ENCODE results near the gene SPRR5.
A peak's percentile ranks its signal among the peaks of the same experiment; 100 is the strongest.

Gene SPRR5

DNA sequence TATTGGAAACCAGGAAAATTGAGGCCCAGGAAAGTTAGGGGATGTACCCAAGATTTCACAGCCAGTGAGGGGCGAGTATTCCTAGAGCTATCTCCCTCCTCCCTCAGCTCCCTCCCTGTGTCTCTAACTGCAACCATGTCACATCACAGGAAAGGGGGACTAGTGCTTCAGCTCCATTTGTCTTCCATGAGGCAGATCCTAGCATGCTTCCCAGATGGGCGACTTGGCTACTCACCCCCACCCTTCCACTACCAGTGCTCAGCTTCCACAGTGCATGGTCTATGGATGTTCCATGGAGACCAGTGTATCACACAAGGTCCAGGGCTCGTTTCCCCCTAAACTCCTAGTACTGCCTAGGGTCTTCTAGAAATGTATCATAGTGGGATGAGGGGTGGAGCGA is 18.8 kb downstream of the SPRR5 start:
- no peak overlapping the region for H3K4me3 ChIP-seq (replicated peaks; ENCODE audit: low read depth, low read length)
- H3K27me3 ChIP-seq (replicated peaks; ENCODE audit: control insufficient read depth, insufficient read depth, low read length) = no peaks in the 10 kb centered on the region
- TF ChIP-seq, protein P1, sequence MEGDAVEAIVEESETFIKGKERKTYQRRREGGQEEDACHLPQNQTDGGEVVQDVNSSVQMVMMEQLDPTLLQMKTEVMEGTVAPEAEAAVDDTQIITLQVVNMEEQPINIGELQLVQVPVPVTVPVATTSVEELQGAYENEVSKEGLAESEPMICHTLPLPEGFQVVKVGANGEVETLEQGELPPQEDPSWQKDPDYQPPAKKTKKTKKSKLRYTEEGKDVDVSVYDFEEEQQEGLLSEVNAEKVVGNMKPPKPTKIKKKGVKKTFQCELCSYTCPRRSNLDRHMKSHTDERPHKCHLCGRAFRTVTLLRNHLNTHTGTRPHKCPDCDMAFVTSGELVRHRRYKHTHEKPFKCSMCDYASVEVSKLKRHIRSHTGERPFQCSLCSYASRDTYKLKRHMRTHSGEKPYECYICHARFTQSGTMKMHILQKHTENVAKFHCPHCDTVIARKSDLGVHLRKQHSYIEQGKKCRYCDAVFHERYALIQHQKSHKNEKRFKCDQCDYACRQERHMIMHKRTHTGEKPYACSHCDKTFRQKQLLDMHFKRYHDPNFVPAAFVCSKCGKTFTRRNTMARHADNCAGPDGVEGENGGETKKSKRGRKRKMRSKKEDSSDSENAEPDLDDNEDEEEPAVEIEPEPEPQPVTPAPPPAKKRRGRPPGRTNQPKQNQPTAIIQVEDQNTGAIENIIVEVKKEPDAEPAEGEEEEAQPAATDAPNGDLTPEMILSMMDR (IDR thresholded peaks at IDR 0.05; ENCODE audit: insufficient read depth, low read length, poor library complexity, severe bottlenecking) = no peak
- no peaks in the 10 kb centered on the region for H3K36me3 ChIP-seq (ENCODE audit: control insufficient read depth, insufficient read depth, low read length)
- DNase-seq (ENCODE audit: extremely low read depth, insufficient read length) = no peak

DNA sequence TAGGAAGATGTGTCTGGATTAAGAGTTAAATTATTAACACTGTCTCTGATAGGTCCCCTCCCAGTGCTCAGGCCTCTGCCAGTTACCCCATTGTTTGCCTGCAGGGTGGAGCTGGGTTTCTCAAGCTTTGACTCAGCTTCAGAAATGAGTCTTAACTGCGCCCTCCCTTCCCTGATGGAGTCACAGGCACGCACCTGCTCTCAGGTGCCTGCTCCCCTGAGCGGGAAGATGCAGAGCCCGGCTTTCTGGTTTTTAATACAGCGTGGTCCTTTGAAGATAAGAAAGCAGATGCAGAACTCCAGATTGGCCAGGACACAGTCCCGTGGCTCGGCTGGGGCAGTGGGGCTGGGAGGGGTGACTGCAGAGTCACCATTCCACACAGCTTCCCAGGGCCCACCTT is 20.2 kb downstream of the SPRR5 start:
- H3K27me3 ChIP-seq (replicated peaks; ENCODE audit: control insufficient read depth, insufficient read depth, low read length) = no peaks in the 10 kb centered on the region
- no peak overlapping the region for H3K4me3 ChIP-seq (replicated peaks; ENCODE audit: low read depth, low read length)
- peak; percentile 17 for DNase-seq (ENCODE audit: extremely low read depth, insufficient read length)
- TF ChIP-seq, protein P1 (IDR thresholded peaks at IDR 0.05; ENCODE audit: insufficient read depth, low read length, poor library complexity, severe bottlenecking) = no peak
- no peaks in the 10 kb centered on the region for H3K36me3 ChIP-seq (ENCODE audit: control insufficient read depth, insufficient read depth, low read length)

GRCh38 chr1:152968248-152968647 is 21.2 kb downstream of the SPRR5 start:
- peak; percentile 42 for DNase-seq (ENCODE audit: extremely low read depth, insufficient read length)
- no peak overlapping the region for H3K4me3 ChIP-seq (replicated peaks; ENCODE audit: low read depth, low read length)
- TF ChIP-seq, protein P1 (IDR thresholded peaks at IDR 0.05; ENCODE audit: insufficient read depth, low read length, poor library complexity, severe bottlenecking) = no peak
- no peaks in the 10 kb centered on the region for H3K27me3 ChIP-seq (replicated peaks; ENCODE audit: control insufficient read depth, insufficient read depth, low read length)
- H3K36me3 ChIP-seq (ENCODE audit: control insufficient read depth, insufficient read depth, low read length) = no peaks in the 10 kb centered on the region

DNA sequence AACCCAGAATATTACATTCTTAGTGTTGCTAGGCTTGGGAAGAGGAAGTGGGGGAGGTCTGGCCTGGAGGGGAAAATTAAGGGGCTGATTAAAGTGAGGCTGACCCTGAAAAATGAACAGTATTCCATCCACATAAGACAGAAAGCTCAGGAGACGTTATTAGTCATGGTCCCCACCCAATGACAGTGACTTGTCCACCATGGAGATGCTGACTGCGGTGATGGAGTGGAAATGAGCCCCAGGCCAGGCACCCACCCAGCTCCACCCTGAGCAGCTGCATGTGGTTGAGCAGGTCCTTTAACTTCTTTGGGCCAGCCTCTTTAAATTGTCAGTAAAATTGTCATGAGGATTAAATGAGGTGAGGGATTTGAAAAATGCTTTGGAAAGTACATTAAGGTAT is 22.0 kb downstream of the SPRR5 start:
- H3K36me3 ChIP-seq (ENCODE audit: control insufficient read depth, insufficient read depth, low read length) = no peaks in the 10 kb centered on the region
- DNase-seq (ENCODE audit: extremely low read depth, insufficient read length) = no peak
- TF ChIP-seq, protein P1 (IDR thresholded peaks at IDR 0.05; ENCODE audit: insufficient read depth, low read length, poor library complexity, severe bottlenecking) = no peak
- no peak overlapping the region for H3K4me3 ChIP-seq (replicated peaks; ENCODE audit: low read depth, low read length)
- H3K27me3 ChIP-seq (replicated peaks; ENCODE audit: control insufficient read depth, insufficient read depth, low read length) = no peaks in the 10 kb centered on the region

GRCh38 chr1:152970495-152970894 is 23.5 kb downstream of the SPRR5 start, which contains the start of gene SPRR4:
TSS of gene SPRR4 (plus strand) at chr1:152970648. CDS start at chr1:152971891, 1,243 bp downstream.
- Histone ChIP-seq H3K27me3 (replicated peaks; ENCODE audit: control insufficient read depth, insufficient read depth, low read length) (no peaks in the 10 kb centered on the region), H3K36me3 (ENCODE audit: control insufficient read depth, insufficient read depth, low read length) (no peaks in the 10 kb centered on the region), H3K4me3 (replicated peaks; ENCODE audit: low read depth, low read length) (no peak within 1 kb of the TSS)
- no peak for DNase-seq (ENCODE audit: extremely low read depth, insufficient read length)
- TF ChIP-seq, protein P1 (IDR thresholded peaks at IDR 0.05; ENCODE audit: insufficient read depth, low read length, poor library complexity, severe bottlenecking) = no peak
